ENCODE data around the gene CCDC40.

DNA sequence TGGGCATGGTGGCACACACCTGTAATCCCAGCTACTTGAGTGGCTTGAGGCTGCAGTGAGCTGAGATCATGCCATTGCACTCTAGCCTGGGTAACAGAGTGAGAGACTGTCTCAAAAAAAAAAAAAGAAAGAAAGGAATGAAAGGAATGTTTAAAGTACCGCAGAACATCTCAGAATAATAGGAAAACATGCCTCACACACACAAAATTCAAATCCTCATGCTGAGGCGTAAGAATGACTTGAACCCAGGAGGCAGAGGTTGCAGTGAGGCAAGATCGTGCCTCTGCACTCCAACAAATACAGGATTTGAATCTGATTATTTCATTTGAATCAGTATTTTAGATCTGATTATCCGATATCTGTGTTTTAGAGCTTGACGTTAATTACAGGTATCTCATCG, 43.6 kb downstream of the CCDC40 start:
- TF ChIP-seq POLR2A (IDR thresholded peaks at IDR 0.05) (no peak), POLR2AphosphoS5 (IDR thresholded peaks at IDR 0.05) (no peak)
- TF ChIP-seq, protein P1, sequence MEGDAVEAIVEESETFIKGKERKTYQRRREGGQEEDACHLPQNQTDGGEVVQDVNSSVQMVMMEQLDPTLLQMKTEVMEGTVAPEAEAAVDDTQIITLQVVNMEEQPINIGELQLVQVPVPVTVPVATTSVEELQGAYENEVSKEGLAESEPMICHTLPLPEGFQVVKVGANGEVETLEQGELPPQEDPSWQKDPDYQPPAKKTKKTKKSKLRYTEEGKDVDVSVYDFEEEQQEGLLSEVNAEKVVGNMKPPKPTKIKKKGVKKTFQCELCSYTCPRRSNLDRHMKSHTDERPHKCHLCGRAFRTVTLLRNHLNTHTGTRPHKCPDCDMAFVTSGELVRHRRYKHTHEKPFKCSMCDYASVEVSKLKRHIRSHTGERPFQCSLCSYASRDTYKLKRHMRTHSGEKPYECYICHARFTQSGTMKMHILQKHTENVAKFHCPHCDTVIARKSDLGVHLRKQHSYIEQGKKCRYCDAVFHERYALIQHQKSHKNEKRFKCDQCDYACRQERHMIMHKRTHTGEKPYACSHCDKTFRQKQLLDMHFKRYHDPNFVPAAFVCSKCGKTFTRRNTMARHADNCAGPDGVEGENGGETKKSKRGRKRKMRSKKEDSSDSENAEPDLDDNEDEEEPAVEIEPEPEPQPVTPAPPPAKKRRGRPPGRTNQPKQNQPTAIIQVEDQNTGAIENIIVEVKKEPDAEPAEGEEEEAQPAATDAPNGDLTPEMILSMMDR (IDR thresholded peaks at IDR 0.05), result no peak

Measured in stomach (tissue), 4 donors.